HG03460 (cell line): ENCODE measurements around the gene TMEM208.
A peak's percentile ranks its signal among the peaks of the same experiment; 100 is the strongest.

Source experiments
- ATAC-seq: cut with Tn5 transposase; IDR thresholded peaks from one replicate; pipeline ENCODE4 v1.9.1; 2021; ENCODE audit not compliant: unreplicated experiment

The TMEM208 gene

DNA sequence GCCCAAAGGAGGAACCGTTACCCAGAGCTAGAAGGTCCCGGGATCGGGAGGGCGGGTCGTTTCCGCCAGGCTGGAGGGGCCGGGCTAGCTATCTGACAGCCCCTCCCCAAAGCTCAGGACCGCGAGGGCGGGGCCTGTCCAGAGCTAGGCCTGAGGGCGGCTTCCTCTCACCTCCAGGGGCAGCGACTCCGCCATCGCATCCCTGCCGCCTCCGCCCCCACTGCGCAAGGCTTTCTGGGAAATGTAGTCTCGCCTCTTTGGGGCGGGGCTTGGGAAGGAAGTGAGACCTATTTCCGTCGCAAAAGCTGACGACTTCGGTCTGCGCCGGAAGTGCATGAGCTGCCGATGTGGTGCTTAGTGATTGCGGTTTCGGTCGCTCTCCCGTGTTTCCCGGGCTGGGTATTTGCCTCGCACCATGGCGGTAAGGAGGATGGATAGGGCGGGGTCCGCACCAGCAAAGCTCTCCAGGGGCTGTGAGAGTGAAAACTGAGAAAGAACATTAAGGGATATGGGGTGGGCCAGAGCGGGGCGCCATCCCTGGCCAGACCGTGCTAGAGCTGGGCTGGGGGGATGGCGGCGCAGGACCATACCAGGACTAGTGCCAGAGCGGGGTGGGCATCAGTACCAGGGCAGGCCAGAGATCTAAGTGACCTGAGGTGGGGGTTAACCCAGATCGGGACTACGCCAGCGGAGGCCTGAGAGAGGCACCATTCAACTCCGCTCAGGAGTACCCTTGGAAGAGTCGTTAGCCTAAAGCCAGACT is at the start of gene TMEM208:
TMEM208 (plus strand) TSS at position 327 of the 763 bp plus-strand sequence; CDS start at position 416, 89 bp downstream.
- ATAC-seq: peak; percentile 93

DNA sequence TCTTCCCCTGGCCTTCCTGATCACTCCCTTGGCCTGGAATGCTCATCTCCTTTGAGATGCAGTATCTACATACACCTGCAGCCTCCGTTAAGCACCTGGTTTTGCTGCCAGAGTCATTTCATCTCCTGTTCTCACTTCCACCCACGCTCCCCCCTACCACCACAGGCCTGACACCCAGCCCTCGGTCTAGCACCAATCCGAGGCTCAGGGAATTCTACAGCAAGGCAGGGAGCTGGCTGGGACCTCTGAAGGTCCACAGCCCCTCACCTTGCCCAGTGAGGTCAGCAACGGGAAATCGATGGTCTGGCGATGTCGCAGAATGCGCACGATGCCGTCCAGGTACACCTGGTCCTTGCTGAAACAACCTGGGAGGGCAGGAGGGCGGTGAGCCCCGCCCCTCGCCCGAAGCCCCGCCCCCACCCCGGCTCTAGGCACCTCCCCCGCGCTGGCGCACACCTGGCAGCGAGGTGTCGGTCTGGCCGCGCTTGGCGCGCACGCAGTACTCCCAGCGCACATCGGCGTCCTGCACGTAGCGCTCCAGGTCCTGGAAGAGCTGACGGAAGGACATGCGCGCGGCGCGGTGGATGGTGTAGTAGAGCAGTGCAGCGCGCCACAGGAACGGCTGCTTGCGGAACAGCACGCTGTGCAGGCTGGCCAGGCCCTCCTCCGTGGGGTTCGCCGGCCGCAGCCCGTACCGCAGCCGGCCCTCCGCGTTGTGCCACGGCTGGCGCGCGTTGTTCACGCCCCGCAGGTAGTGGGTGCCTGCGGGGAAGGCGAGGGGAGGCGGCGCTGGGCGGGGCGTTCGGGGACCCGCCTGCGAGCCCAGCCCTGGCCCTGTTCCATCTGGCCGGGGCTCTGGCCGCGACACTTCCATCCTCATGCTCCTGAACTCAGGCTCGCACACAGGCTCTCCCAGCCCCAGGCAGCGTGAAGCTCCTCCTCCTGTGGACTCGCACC is 48.9 kb upstream of the TMEM208 start:
- ATAC-seq: no peak

DNA sequence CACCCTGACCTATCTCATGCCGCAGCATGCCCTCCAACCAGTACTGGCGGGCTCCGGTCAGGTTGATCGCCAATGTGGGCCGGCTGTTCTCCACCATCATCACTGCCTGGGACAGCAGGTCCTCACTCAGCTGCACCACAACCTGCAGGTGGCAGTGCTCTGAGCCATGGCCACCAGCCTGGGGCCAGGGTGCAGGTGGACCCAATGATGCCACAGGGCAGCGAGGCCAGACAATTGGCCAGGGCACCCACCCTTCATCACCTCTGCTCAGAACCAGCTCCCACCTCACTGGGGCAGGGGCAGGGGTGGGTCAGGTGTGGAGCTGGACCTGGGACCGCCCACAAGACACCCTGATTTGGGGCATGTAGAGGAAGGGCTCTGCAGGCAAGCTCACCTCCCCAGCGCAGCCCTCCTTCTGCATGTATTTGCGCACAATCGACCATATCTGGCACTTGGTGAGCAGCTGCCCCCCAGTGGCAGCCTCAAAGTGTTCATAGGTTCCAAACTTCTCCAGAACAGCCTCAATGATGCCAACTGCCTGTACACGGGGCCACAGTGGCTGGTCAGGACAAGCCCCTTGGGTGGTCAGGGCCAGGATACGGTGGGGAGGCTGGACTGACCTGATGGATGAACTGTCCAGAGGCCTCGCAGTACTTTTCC is 47.4 kb upstream of the TMEM208 start:
- no peak for ATAC-seq

DNA sequence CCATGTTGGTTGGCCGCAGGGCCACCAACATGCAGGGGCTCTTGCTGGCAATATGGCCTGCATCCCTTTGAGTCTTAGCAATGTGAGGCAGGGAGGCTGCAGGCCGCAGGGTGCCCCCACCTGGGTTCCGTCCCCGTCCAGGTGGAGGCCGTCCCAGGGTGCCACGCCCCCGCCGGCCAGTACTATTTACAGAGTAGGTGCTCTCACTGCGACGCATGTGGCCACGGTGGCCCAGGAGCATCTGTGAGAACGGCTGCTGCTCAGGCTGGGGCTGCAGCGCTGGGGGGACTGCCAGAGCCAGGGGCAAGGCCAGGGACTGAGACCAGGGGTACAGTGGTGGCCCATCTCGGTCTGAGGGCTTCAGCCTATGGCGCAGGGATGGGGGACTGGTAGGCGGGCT is 46.8 kb upstream of the TMEM208 start:
- ATAC-seq: no peak

DNA sequence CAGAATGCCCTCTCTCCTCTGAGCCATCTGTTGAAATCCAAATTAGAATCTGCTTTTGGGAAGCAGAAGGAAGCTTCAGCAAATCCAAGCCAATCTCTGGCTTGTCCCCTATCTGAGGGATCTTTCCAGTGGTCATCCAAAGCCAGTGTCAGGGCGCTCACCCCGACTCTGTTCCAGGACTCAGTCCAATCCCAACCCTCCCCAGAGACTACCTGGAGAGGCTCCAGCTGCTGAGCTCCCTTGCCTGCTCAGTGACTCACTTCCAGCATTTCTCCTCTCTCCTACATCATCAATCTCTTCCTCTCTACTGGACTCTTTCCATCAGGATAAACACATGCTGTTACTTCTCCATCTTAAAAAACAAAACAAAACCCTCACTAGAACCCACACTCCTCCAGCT is 45.6 kb upstream of the TMEM208 start:
- no peak for ATAC-seq

DNA sequence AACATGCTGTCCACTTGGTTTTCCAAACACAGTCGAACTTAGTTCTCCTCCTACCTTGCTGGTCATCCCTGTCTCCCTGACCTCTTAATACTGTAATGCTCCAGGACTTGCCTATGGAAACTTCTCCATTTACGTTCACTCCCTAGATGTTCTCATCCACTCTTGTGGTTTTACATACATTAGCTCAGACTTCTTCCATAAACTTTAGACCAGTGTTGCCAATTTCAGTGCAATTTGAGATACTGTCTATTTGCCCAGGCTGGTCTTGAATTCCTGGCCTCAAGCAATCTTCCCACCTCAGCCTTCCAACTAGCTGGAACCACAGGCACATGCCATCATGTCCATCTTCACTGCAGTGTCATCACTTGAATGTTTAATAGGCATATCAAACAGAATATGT is 44.6 kb upstream of the TMEM208 start:
- no peak for ATAC-seq

DNA sequence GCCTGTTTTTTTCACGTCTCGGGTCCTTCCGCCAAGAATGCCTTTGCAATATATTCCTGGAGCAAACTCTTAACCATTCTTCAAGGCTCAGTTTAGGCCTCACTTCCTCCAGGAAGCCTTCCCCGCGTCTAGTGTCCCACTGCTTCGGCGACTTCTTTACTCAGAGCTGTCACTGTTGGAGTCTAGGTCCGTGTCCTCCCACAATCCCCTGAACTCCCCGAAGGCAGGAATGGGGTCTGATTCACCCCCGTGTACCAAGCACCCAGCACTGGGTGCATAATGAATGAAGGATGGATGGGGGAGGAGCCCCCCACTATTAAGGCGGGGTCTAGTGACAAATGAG is 43.7 kb upstream of the TMEM208 start:
- ATAC-seq: no peak

DNA sequence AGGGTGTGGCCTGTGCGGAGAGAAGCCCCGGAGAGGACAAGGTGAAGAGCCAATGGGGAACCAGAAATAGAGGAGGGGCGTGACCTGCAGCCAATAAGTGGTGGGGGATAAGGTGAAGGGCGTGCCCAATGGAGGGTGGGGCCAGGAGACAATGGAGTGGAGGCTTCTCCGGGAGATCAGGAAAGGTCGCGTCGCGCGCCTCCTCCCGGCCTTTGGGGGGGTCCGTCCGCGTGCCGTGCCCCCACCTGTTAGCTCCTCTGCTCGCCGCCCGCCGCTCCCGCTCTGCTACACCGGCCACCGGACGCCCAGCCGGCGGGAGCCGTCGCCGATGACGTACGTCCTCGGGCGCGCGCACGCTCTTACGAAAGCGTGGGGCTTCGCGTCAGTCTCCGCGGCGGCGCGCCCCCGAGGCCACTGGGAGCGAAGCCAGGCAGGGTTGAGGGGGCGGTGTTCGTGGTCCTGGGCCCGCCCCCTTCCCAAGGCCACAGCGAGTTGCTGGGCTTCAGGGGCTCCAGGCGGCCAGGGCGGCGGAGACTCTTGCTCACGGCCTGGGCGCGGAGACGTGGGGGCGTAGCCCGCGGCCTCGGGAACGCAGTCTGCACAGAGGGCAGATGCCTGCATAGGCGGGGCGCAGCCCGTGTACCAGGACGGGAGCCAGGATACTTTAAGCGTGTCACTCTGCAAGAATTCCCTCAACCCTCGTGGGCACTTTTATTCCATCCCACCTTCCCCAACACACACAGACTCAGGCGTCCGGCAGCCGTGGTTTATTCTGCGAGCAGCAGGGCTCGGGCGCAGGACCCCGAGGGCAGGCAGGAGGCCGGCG is 43.1 kb upstream of the TMEM208 start, which contains the start of gene MATCAP1:
MATCAP1 (minus strand) TSS at position 337 of the 826 bp plus-strand sequence. CDS start 3,353 bp downstream, outside the sequence.
- peak; percentile 91 for ATAC-seq

DNA sequence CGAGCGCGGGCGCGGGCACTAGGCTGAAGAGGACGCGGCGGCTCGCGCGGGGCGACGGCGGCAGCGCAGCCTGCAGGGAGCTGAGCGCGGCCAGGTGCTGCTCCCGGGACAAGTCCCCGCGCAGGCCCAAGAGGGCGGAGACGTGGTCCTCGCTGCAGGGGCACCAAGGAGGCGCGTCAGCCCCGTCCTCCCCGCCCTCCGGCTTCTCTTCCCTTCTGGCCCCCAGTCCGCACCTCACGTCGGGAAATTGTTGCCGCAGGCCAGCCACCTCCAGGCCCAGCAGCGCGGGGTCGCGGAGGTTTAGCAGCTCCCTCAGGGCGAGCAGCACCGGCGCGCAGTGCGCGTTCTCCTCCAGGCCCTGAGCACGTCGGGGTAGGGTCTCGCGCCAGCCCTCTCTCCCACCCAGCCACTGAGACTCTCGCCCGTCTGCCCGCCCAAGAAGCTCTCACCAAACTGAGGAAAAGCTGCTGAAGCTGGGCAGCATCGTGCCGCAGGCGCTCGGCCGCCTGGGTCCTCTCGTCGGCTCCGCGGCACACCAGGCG is 42.4 kb upstream of the TMEM208 start:
- ATAC-seq: peak; percentile 3

DNA sequence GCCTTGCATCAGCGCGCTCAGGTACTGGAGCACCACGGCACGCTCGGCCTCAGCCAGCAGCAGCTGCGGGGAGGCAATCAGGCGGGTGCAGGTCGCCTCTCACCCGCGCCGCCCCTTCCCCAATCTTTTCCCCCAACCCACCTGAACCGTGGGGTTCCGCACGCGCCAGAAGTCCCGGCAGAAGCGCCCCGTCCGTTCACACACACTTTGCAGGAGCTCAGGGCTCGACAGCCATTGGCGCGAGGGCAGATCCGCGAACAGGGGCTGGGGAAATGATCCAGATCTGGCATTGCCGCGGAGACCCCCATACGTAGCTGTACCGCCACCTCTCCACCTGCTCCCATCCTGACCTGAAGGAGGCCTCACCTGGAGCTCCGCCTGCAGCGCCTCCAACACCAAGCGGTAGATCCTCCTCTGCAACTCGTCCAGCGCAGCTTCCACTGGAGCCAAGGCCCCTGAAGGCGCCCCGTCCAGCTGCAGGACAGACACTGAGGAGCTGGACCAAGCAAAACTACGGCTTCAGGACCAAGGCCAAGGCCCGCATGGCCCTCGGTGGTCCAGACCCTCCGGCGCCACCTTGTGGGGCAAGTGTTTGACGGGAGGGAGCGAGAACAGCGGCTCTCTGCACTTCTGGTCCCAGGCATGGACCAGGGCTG is 41.8 kb upstream of the TMEM208 start:
- ATAC-seq: no peak

DNA sequence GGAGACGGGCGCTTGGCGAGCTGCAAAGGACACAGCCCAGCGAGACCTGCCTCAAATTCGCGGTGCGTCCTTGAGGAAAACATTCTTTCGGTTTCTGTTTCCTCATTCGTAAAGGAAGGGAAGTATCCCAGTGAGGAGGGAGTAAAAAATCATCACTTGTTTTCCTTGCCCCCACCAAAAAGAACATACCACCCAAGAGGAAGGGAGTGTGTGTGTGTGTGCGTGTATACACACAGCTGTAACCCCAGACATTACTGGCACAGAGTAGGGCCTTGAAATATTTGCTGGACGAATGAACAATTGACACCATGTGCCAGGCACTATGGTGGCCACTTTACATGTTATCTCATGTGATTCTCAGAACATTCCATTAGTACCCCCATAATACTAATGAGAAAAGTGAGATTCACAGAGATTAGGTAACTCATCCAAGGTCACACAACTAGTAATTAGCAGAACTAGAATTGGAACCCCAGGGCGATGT is 41.2 kb upstream of the TMEM208 start:
- ATAC-seq: no peak

DNA sequence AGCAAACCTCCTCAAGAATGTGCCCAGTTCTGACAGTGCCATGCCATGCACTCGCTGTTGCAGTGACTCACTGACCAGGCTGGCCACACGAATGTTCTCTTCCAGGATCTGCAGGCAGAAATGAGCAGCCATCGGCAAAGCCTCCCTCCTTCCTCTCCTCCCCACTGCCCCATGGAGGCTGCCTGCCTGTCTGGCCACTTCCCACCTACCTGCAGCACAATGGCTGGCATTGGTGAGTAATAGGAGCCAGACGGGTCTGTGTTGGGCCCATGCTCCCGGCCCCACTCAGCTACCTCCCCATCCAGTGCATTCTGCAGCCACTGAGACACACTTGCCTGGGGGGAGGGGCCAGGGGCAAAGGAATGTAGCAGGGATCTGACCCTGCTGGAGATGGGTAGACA is 40.4 kb upstream of the TMEM208 start:
- ATAC-seq: no peak

DNA sequence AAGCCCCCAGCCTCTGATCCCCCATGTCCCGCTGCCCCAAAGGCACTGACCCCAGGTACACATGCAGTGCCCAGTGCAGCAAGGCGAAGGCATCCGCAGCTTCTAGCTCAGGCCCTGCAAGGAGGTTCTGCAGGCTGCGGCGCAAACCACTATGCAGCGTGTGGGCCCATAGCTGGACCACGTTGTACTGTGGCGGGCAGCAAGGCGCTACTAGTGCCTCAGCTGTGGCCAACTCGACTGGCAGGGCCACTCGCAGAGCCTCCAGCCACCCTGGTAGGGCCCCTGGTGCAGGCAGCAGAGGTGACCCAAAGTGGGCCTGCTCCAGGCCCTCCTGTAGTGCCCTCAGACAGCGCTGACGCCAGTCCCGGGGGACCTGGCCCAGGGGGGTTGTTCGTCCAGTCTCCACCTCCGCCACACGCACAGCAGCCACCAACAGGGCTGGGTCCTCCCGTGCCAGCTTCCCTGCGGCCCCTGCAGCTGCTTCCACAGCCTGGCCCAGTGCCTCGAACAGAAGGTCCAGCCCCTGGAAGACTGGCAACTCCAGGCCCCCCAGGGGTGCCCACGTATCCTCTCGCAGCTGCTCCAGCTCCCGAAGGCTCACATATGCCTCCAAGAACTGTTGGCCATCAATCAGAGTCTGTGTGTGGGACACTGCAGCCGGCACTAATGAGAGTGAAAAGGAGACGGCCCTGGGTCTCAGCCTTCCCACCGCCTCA is 39.6 kb upstream of the TMEM208 start:
- no peak for ATAC-seq

DNA sequence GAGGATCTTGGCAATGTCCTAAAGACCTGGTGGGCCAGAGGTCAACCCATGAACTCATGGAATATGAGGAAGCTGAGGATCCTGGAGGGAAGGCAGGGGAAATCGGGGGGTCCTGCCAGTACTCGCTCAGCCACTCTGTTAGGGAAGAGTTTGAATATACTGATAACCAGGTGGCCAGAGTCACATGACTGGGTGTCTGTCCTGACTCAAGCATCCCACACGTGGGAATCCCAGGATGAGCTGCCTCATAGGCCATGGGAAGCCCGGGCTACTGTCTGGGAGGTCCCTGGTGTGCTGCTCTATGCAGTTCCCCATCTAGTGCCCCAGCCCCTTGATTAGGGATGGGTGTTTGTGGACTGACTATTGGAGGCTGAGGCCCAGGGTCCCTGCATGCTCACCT is 38.6 kb upstream of the TMEM208 start:
- no peak for ATAC-seq

DNA sequence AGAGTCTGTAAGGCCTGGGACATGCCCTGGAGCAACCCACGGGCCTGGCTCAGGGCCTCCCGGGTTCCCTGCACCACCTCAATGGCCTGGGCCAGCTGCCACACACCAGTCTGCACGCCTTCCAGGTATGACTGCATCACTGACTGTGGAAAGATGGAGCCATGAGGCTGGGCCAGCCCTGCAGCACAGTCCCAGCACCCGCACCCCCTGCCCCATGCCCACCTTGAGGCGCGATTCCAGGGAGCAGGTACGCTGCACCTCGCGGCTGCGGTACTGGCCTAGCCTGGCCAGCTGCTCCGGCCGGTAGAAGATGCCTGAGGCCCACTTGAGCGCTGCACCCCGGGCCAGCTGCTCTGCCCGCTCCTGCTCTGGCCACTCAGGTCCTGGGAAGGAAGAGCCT is 38.1 kb upstream of the TMEM208 start:
- ATAC-seq: no peak

DNA sequence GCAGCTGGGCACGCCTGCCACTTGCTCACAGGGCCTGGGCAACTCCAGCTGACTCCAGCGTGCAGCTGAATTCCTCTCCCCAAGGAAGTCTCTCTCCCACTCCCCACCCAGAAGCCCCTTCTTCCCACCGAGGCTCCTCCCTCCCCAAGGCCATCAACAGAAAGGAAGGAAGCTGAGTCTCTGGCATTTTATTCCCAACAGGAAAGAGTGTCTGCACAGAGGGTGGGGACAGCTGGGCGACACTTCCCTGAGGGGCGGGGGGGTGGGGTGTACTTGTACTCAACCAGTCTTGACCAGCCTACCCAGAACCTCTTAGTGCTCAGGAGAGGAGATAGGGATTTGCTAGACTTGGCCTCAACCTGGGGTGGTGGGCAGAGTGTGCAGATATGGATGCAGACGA is 36.9 kb upstream of the TMEM208 start, which contains the start of gene EXOC3L1:
EXOC3L1 (minus strand) TSS at position 96 of the 400 bp plus-strand sequence. CDS start 460 bp downstream, outside the sequence.
- ATAC-seq: no peak

DNA sequence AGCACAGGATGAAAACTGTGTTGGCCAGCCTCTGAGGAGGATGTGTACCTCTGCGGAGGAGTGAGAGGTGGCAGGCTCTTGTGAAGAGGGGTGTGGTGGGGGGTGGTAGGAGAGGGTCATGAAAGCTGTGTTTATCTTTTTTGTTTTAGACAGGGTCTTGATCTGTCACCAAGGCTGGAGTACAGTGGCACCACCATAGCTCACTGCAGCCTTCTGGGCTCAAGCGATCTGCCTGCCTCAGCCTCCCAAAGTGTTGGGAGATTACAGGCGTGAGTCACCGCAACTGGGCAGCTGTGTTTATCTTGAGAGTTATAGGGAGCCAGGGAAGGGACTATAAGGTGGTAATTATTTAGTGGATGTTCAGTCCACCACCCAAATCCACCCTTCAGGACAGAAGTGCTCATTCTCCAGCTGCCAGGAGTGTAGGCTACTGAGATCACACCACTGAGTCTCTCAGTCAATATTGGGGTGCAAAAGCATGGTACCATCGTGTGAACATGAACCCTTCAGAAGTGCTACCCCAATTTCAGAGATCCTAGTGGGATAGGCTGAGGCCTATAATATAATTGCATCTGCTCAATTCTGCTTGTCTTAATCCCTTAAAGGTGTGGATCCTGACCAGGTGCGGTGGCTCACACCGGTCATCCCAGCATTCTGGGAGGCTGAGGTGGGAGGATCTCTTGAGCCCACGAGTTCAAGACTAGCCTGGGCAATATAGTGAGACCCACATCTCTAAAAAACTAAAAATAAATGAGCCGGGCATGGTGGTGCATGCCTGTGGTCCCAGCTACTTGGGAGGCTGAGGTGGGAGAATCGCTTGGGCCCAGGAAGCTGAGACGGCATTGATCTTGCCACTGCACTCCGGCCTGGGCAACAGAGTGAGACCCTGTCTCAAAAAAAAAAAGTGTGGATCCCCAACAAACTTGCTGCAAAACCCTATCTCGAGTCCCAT is 36.2 kb upstream of the TMEM208 start:
- ATAC-seq: no peak
